ENCODE data around the gene SMAD1. TPM values are rescaled to one million over a fixed set of nuclear protein-coding genes. Genes with fewer than 3 reads are reported as not detected.

Gene SMAD1
- total RNA-seq, 2 experiments from 2014 or later: 0.67 to 0.92 TPM

DNA sequence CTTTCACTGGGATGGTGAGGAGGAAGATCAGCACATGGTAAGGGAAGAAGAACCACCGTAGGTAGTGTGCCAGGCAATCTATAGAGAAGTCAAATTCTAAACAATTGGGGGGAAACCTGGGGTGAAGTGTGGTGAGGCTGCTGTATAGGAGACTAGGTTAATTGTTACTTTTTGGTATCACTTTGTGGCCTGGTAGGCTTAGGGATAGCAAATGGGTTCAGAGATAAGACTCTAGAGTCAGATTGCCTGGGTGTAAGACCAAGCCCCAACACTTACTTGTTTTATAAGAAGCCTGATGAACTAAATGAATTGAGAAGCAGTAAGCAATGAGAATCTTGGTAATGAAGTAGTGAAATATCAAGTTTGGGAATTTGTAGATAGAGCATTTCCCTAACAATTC is 8.7 kb downstream of the SMAD1 start:
- no peak for ATAC-seq
- H3K27me3 Mint-ChIP-seq: peaks cover 30% of the 10 kb centered on the region
- DNase-seq: no peak
- H3K9me3 Mint-ChIP-seq: no peaks in the 10 kb centered on the region
- H3K36me3 Mint-ChIP-seq (ENCODE audit: low read depth): no peaks in the 10 kb centered on the region
- H3K4me3 Mint-ChIP-seq: no peak overlapping the region
- H3K4me1 Mint-ChIP-seq (ENCODE audit: low read depth): peaks cover 5% of the 10 kb centered on the region
- intact Hi-C loops (cut with micrococcal nuclease): no loop called here
- POLR2A ChIA-PET: no interaction called here
- TF ChIP-seq, protein P1, sequence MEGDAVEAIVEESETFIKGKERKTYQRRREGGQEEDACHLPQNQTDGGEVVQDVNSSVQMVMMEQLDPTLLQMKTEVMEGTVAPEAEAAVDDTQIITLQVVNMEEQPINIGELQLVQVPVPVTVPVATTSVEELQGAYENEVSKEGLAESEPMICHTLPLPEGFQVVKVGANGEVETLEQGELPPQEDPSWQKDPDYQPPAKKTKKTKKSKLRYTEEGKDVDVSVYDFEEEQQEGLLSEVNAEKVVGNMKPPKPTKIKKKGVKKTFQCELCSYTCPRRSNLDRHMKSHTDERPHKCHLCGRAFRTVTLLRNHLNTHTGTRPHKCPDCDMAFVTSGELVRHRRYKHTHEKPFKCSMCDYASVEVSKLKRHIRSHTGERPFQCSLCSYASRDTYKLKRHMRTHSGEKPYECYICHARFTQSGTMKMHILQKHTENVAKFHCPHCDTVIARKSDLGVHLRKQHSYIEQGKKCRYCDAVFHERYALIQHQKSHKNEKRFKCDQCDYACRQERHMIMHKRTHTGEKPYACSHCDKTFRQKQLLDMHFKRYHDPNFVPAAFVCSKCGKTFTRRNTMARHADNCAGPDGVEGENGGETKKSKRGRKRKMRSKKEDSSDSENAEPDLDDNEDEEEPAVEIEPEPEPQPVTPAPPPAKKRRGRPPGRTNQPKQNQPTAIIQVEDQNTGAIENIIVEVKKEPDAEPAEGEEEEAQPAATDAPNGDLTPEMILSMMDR (IDR thresholded peaks at IDR 0.05): no peak
- H3K27ac Mint-ChIP-seq: no peak overlapping the region
- CTCF ChIA-PET: no interaction called here

- TF ChIP-seq, protein P1 (IDR thresholded peaks at IDR 0.05): no peak
These were observed 9.1 kb downstream of the SMAD1 start for GRCh38 chr4:145490796-145491195.

GRCh38 chr4:145492376-145492775 is 10.7 kb downstream of the SMAD1 start:
- ChIA-PET CTCF (interaction anchor here (0.9 kb wide), 1 partner anchor 65 kb away, joined by 3 read pairs; no protein-coding TSS in a partner anchor), POLR2A (interaction anchor here (0.6 kb wide), 1 partner anchor 192 kb away, joined by 3 read pairs; no protein-coding TSS in a partner anchor)
- ATAC-seq (no peak), DNase-seq (no peak)
- no peaks in the 10 kb centered on the region for H3K9me3 Mint-ChIP-seq
- H3K4me1 Mint-ChIP-seq (ENCODE audit: low read depth): peaks cover 2% of the 10 kb centered on the region
- H3K27ac Mint-ChIP-seq: no peak overlapping the region
- H3K27me3 Mint-ChIP-seq: peaks cover 22% of the 10 kb centered on the region
- TF ChIP-seq, protein P1 (IDR thresholded peaks at IDR 0.05): no peak
- H3K4me3 Mint-ChIP-seq: no peak overlapping the region
- H3K36me3 Mint-ChIP-seq (ENCODE audit: low read depth): no peaks in the 10 kb centered on the region
- intact Hi-C loops (cut with micrococcal nuclease): no loop called here

More at GRCh38 chr4:145490796-145491195, 9.1 kb downstream of the SMAD1 start:
- intact Hi-C loops (cut with micrococcal nuclease): no loop called here
- no peaks in the 10 kb centered on the region for H3K9me3 Mint-ChIP-seq
- H3K4me3 Mint-ChIP-seq: no peak overlapping the region
- no peaks in the 10 kb centered on the region for H3K36me3 Mint-ChIP-seq (ENCODE audit: low read depth)
- CTCF ChIA-PET: no interaction called here
- peaks cover 27% of the 10 kb centered on the region for H3K27me3 Mint-ChIP-seq
- POLR2A ChIA-PET: no interaction called here
- H3K27ac Mint-ChIP-seq: no peak overlapping the region
- no peak for ATAC-seq
- no peak for DNase-seq
- H3K4me1 Mint-ChIP-seq (ENCODE audit: low read depth): peaks cover 5% of the 10 kb centered on the region

- Mint-ChIP-seq H3K36me3 (ENCODE audit: low read depth) (no peaks in the 10 kb centered on the region), H3K9me3 (no peaks in the 10 kb centered on the region), H3K4me1 (ENCODE audit: low read depth) (no peaks in the 10 kb centered on the region), H3K27ac (no peak overlapping the region), H3K27me3 (peaks cover 22% of the 10 kb centered on the region), H3K4me3 (no peak overlapping the region)
- ChIA-PET CTCF (interaction anchor here (0.7 to 1.4 kb wide), 2 partner anchors 64 to 259 kb away, joined by 3 to 7 read pairs; no protein-coding TSS in a partner anchor), POLR2A (interaction anchor here (0.6 kb wide), 1 partner anchor 193 kb away, joined by 3 read pairs; no protein-coding TSS in a partner anchor)
- ATAC-seq (no peak), DNase-seq (no peak)
- TF ChIP-seq, protein P1 (IDR thresholded peaks at IDR 0.05): no peak
- intact Hi-C loops (cut with micrococcal nuclease): no loop called here
These were observed 11.5 kb downstream of the SMAD1 start for GRCh38 chr4:145493166-145493565.

GRCh38 chr4:145494666-145495270 is 13.1 kb downstream of the SMAD1 start:
- ChIA-PET CTCF (interaction anchor here (1.0 kb wide), 1 partner anchor 9 kb away, joined by 4 read pairs; no protein-coding TSS in a partner anchor), POLR2A (no interaction called here)
- no peaks in the 10 kb centered on the region for H3K36me3 Mint-ChIP-seq (ENCODE audit: low read depth)
- no peak for ATAC-seq
- no peaks in the 10 kb centered on the region for H3K9me3 Mint-ChIP-seq
- no peak for DNase-seq
- TF ChIP-seq, protein P1 (IDR thresholded peaks at IDR 0.05): no peak
- H3K27ac Mint-ChIP-seq: no peak overlapping the region
- no peak overlapping the region for H3K4me3 Mint-ChIP-seq
- no peaks in the 10 kb centered on the region for H3K4me1 Mint-ChIP-seq (ENCODE audit: low read depth)
- intact Hi-C loops (cut with micrococcal nuclease): no loop called here
- peaks cover 25% of the 10 kb centered on the region for H3K27me3 Mint-ChIP-seq

Measured in activated CD8-positive, alpha-beta T cell treated with anti-CD3 and anti-CD28 coated beads for 36 hours (primary cell).